ENCODE data around the gene PNMA6E. TPM values are rescaled to one million over a fixed set of nuclear protein-coding genes. Genes with fewer than 3 reads are reported as not detected.

The PNMA6E gene
- polyA plus RNA-seq, 1 donor from 2014 or later, result not detected

- H3K4me3 ChIP-seq (ENCODE audit: low read length), result no peak overlapping the region
- H4K20me1 ChIP-seq (ENCODE audit: insufficient read depth), result no peaks in the 10 kb centered on the region
- TF ChIP-seq RAD21 (conservative IDR thresholded peaks at IDR 0.05) (no peak), EP300 (conservative IDR thresholded peaks at IDR 0.05; ENCODE audit: poor library complexity, severe bottlenecking) (no peak), POLR2AphosphoS5 (IDR thresholded peaks at IDR 0.05) (no peak), EZH2 (IDR thresholded peaks at IDR 0.05; ENCODE audit: borderline replicate concordance, insufficient read depth, low read length, poor library complexity, severe bottlenecking) (no peak), SMC3 (conservative IDR thresholded peaks at IDR 0.05; ENCODE audit: poor library complexity) (no peak), CTCF (IDR thresholded peaks at IDR 0.05; ENCODE audit: poor library complexity, severe bottlenecking) (no peak), TAF1 (IDR thresholded peaks at IDR 0.05; ENCODE audit: low read depth) (no peak), MXI1 (conservative IDR thresholded peaks at IDR 0.05; ENCODE audit: poor library complexity, severe bottlenecking) (no peak)
- TF ChIP-seq, protein P1, sequence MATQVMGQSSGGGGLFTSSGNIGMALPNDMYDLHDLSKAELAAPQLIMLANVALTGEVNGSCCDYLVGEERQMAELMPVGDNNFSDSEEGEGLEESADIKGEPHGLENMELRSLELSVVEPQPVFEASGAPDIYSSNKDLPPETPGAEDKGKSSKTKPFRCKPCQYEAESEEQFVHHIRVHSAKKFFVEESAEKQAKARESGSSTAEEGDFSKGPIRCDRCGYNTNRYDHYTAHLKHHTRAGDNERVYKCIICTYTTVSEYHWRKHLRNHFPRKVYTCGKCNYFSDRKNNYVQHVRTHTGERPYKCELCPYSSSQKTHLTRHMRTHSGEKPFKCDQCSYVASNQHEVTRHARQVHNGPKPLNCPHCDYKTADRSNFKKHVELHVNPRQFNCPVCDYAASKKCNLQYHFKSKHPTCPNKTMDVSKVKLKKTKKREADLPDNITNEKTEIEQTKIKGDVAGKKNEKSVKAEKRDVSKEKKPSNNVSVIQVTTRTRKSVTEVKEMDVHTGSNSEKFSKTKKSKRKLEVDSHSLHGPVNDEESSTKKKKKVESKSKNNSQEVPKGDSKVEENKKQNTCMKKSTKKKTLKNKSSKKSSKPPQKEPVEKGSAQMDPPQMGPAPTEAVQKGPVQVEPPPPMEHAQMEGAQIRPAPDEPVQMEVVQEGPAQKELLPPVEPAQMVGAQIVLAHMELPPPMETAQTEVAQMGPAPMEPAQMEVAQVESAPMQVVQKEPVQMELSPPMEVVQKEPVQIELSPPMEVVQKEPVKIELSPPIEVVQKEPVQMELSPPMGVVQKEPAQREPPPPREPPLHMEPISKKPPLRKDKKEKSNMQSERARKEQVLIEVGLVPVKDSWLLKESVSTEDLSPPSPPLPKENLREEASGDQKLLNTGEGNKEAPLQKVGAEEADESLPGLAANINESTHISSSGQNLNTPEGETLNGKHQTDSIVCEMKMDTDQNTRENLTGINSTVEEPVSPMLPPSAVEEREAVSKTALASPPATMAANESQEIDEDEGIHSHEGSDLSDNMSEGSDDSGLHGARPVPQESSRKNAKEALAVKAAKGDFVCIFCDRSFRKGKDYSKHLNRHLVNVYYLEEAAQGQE (IDR thresholded peaks at IDR 0.05; ENCODE audit: borderline replicate concordance), result no peak
- no peaks in the 10 kb centered on the region for H3K27me3 ChIP-seq (ENCODE audit: insufficient read depth, low read depth, low read length)
- H3K9me3 ChIP-seq (ENCODE audit: low read length), result no peaks in the 10 kb centered on the region
- no peak overlapping the region for H3K9ac ChIP-seq (ENCODE audit: low read length)
- H3F3A ChIP-seq (ENCODE audit: insufficient read depth, low read length, poor library complexity, severe bottlenecking), result no peaks in the 10 kb centered on the region
- H3K4me2 ChIP-seq (ENCODE audit: low read length), result no peak overlapping the region
- no peaks in the 10 kb centered on the region for H3K9me2 ChIP-seq (ENCODE audit: insufficient read depth, low read length)
- no peaks in the 10 kb centered on the region for H3K79me2 ChIP-seq (replicated peaks; ENCODE audit: insufficient read depth, low read length)
- no peaks in the 10 kb centered on the region for H3K36me3 ChIP-seq (ENCODE audit: insufficient read depth, low read length)
- H2AFZ ChIP-seq (ENCODE audit: low read depth, low read length), result no peak overlapping the region
- no peak overlapping the region for H3K27ac ChIP-seq (ENCODE audit: low read length)
Measured at GRCh38 chrX:153442463-153442862, 41.3 kb upstream of the PNMA6E start.

- no peak overlapping the region for H3K4me3 ChIP-seq (ENCODE audit: low read length)
- TF ChIP-seq SMC3 (conservative IDR thresholded peaks at IDR 0.05; ENCODE audit: poor library complexity) (no peak), CTCF (IDR thresholded peaks at IDR 0.05; ENCODE audit: poor library complexity, severe bottlenecking) (no peak), TAF1 (IDR thresholded peaks at IDR 0.05; ENCODE audit: low read depth) (no peak), MXI1 (conservative IDR thresholded peaks at IDR 0.05; ENCODE audit: poor library complexity, severe bottlenecking) (no peak), EZH2 (IDR thresholded peaks at IDR 0.05; ENCODE audit: borderline replicate concordance, insufficient read depth, low read length, poor library complexity, severe bottlenecking) (no peak), RAD21 (conservative IDR thresholded peaks at IDR 0.05) (no peak), POLR2AphosphoS5 (IDR thresholded peaks at IDR 0.05) (no peak), EP300 (conservative IDR thresholded peaks at IDR 0.05; ENCODE audit: poor library complexity, severe bottlenecking) (no peak)
- TF ChIP-seq, protein P1 (IDR thresholded peaks at IDR 0.05; ENCODE audit: borderline replicate concordance), result no peak
- H3K9me2 ChIP-seq (ENCODE audit: insufficient read depth, low read length), result no peaks in the 10 kb centered on the region
- no peak overlapping the region for H3K27ac ChIP-seq (ENCODE audit: low read length)
- H4K20me1 ChIP-seq (ENCODE audit: insufficient read depth), result no peaks in the 10 kb centered on the region
- H3K9me3 ChIP-seq (ENCODE audit: low read length), result no peaks in the 10 kb centered on the region
- no peaks in the 10 kb centered on the region for H3F3A ChIP-seq (ENCODE audit: insufficient read depth, low read length, poor library complexity, severe bottlenecking)
- H2AFZ ChIP-seq (ENCODE audit: low read depth, low read length), result no peak overlapping the region
- H3K4me2 ChIP-seq (ENCODE audit: low read length), result no peak overlapping the region
- no peaks in the 10 kb centered on the region for H3K27me3 ChIP-seq (ENCODE audit: insufficient read depth, low read depth, low read length)
- H3K79me2 ChIP-seq (replicated peaks; ENCODE audit: insufficient read depth, low read length), result no peaks in the 10 kb centered on the region
- no peak overlapping the region for H3K9ac ChIP-seq (ENCODE audit: low read length)
- H3K36me3 ChIP-seq (ENCODE audit: insufficient read depth, low read length), result no peaks in the 10 kb centered on the region
Measured at GRCh38 chrX:153441981-153442380, 40.8 kb upstream of the PNMA6E start.
